ENCODE data around the gene OASL.

The OASL gene

DNA sequence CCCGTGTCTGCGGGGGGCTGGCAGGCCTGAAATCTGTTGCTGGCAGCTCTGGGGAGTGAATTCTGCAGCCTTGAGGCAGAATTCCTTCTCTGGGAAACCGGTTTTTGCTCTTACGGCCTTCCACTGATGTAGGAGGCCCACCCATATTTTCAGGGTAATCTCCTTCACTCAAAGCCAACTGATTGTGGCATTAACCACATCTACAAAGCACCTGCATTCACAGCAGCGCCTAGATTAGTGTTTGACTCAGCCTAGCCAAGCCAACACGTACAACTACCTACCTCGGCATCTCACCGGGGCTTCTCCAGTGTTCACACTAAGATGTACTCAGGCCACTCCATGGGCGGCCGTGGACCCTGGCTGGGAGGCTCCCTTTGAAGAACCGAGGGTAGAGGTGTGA is 38.5 kb downstream of the OASL start:
- no peak overlapping the region for H3K27ac ChIP-seq
- peaks cover 27% of the 10 kb centered on the region for H3K36me3 ChIP-seq
- no peak for TF ChIP-seq CTCF (IDR thresholded peaks at IDR 0.05)

GRCh38 chr12:120999191-121000120 is 39.6 kb downstream of the OASL start:
- Histone ChIP-seq H3K27ac (no peak overlapping the region), H3K27me3 (no peaks in the 10 kb centered on the region), H3K4me1 (ENCODE audit: control insufficient read depth in 1 of 2, insufficient read depth in 1 of 2, low read depth in 1 of 2, low read length in 1 of 2) (no peaks in the 10 kb centered on the region), H3K9me3 (no peaks in the 10 kb centered on the region), H3K36me3 (peaks cover 24% of the 10 kb centered on the region), H3K4me3 (ENCODE audit: low read depth in 1 of 2, low read length in 1 of 2) (no peak overlapping the region)
- TF ChIP-seq CTCF (IDR thresholded peaks at IDR 0.05): no peak

More for the DNA sequence above, 38.5 kb downstream of the OASL start:
- H3K4me3 ChIP-seq (ENCODE audit: low read depth in 1 of 2, low read length in 1 of 2): no peak overlapping the region
- H3K27me3 ChIP-seq: no peaks in the 10 kb centered on the region
- no peaks in the 10 kb centered on the region for H3K4me1 ChIP-seq (ENCODE audit: control insufficient read depth in 1 of 2, insufficient read depth in 1 of 2, low read depth in 1 of 2, low read length in 1 of 2)
- no peaks in the 10 kb centered on the region for H3K9me3 ChIP-seq

DNA sequence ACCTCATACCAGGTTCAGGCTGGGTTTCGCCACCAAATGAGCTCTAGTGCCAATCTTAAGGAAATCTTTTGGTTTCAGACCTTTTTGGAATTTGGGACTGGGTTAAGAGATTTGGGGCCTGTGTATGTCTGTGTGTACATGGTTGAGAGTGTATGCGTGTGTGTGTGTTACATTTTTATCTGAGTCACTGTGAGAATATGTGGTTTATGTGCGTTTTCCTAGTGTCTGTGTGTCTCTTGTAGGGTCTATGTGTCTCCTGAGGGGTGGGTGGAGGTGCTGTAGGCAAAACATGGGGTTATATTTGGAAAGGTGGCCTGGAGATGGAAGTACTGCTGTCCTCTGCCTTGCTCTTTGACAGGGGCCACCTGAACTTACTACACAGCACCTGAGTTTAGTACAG is 40.6 kb downstream of the OASL start:
- H3K27me3 ChIP-seq: no peaks in the 10 kb centered on the region
- no peaks in the 10 kb centered on the region for H3K4me1 ChIP-seq (ENCODE audit: control insufficient read depth in 1 of 2, insufficient read depth in 1 of 2, low read depth in 1 of 2, low read length in 1 of 2)
- peaks cover 13% of the 10 kb centered on the region for H3K36me3 ChIP-seq
- TF ChIP-seq CTCF (IDR thresholded peaks at IDR 0.05): no peak
- no peak overlapping the region for H3K27ac ChIP-seq
- no peaks in the 10 kb centered on the region for H3K9me3 ChIP-seq
- H3K4me3 ChIP-seq (ENCODE audit: low read depth in 1 of 2, low read length in 1 of 2): no peak overlapping the region

GRCh38 chr12:120997448-120997847 is 41.6 kb downstream of the OASL start:
- H3K27ac ChIP-seq: no peak overlapping the region
- no peaks in the 10 kb centered on the region for H3K27me3 ChIP-seq
- H3K4me1 ChIP-seq (ENCODE audit: control insufficient read depth in 1 of 2, insufficient read depth in 1 of 2, low read depth in 1 of 2, low read length in 1 of 2): no peaks in the 10 kb centered on the region
- peaks cover 9% of the 10 kb centered on the region for H3K36me3 ChIP-seq
- H3K4me3 ChIP-seq (ENCODE audit: low read depth in 1 of 2, low read length in 1 of 2): no peak overlapping the region
- H3K9me3 ChIP-seq: no peaks in the 10 kb centered on the region
- no peak for TF ChIP-seq CTCF (IDR thresholded peaks at IDR 0.05)

DNA sequence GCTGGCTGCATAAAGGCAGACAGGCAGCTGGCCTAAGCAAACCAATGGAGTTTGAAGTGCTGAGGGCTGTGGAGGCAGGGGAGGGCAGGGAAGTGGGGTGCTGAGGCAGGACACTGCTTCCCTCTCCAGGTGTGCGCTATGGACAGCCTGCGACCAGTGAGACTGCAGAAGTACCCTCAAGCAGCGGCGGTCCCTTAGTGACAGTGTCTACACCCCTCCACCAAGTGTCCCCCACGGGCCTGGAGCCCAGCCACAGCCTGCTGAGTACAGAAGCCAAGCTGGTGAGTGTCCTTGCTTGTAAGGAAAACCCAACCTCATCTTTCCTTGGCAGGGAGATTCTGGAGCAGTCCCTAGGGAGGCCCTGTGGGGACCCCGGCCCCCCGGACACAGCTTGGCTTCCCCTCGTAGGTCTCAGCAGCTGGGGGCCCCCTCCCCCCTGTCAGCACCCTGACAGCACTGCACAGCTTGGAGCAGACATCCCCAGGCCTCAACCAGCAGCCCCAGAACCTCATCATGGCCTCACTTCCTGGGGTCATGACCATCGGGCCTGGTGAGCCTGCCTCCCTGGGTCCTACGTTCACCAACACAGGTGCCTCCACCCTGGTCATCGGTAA is 42.8 kb downstream of the OASL start:
- H3K4me3 ChIP-seq (ENCODE audit: low read depth in 1 of 2, low read length in 1 of 2): no peak overlapping the region
- H3K27ac ChIP-seq: no peak overlapping the region
- no peaks in the 10 kb centered on the region for H3K27me3 ChIP-seq
- no peak for TF ChIP-seq CTCF (IDR thresholded peaks at IDR 0.05)
- no peaks in the 10 kb centered on the region for H3K4me1 ChIP-seq (ENCODE audit: control insufficient read depth in 1 of 2, insufficient read depth in 1 of 2, low read depth in 1 of 2, low read length in 1 of 2)
- no peaks in the 10 kb centered on the region for H3K9me3 ChIP-seq
- peaks cover 2% of the 10 kb centered on the region for H3K36me3 ChIP-seq
